HG02973 (cell line): ENCODE results near the gene TMEM14A.
"Not testable (repeated sequence)": the region's sequence is repeated elsewhere in the genome, so short reads cannot be mapped to it uniquely, and the experiment has no call there.

Experiments used
- ATAC-seq: cut with Tn5 transposase; IDR thresholded peaks from one replicate; pipeline ENCODE4 v1.9.1; 2021; ENCODE audit warnings: moderate library complexity; ENCODE audit not compliant: unreplicated experiment

The TMEM14A gene

GRCh38 chr6:52694404-52694803 lies 23.5 kb downstream of the TMEM14A start:
- ATAC-seq = no peak

GRCh38 chr6:52696418-52696817 lies 25.5 kb downstream of the TMEM14A start:
- ATAC-seq = no peak

GRCh38 chr6:52697903-52698302 lies 27.0 kb downstream of the TMEM14A start:
- ATAC-seq = no peak

GRCh38 chr6:52704060-52704459 lies 33.1 kb downstream of the TMEM14A start:
- no peak for ATAC-seq

- ATAC-seq = not testable (repeated sequence)
Measured at GRCh38 chr6:52704781-52705502, 34.0 kb downstream of the TMEM14A start.

- ATAC-seq = no peak
Measured at GRCh38 chr6:52706001-52706400, 35.1 kb downstream of the TMEM14A start.

DNA sequence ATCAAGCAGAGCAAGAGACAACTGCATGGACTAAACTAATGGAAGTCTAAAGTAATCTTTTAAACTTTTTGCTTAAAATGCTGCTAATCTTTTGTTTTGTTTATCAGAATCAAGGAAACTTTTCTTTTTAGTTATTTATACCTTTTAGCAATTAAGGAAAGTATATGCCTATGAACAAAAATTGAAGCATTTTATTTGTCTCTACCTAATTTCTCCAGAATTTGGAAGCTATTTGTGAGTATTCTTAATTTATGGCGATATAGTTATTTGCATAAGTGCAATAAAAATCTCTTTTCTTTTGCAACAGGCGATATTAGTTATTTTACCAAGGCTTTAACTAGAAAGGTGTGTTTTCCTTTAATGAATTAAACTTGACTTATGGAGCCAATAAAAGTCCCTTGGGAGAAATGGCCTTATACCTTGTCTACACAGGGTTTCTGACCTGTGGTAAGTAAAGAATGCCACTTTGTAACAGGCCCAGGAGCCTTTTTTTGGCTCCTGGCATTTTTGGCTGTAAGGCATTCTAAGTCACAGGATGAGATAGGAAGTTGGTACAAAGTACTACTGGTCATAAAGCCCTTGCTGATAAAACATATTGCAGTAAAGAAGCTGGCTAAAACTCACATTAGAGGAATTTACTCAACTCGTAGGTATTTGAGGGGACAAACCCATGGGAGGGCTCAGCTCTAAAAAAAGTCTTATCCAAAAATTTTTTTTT lies 37.2 kb downstream of the TMEM14A start:
- ATAC-seq = no peak

GRCh38 chr6:52712136-52712535 lies 41.2 kb downstream of the TMEM14A start:
- ATAC-seq = no peak

DNA sequence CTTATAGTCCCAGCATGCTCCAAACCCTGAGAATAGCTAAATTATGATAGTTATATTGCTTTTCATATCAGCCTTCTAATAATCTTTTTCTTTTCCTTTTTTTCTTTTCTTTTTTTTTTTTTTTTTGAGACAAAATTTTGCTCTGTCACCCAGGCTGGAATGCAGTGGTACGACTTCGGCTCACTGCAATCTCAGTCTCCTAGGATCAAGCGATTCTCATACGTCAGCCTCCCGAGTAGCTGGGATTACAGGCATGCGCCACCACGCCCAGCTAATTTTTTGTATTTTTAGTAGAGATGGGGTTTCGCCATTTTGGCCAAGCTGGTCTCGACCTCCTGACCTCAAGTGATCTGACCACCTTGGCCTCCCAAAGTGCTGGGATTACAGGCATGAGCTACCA lies 43.8 kb downstream of the TMEM14A start:
- ATAC-seq = not testable (repeated sequence)

DNA sequence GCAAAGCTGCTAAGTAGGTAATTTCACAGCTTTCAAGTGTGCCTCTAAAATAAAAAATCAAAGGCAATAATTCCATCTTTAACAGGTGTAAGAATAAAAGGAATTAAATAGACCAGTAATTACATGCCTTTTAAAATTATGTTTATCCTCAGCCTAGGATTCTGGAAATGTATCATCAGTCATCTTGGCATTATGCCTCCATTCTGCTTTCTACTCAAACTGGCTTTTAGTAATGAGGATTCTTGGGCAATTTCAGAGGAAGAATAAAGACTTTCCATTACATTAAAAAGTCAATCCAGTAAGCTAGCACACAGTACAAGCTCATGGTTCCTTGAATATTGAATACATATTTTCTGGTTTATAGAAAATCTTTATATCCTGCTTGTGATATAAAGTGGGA lies 47.6 kb downstream of the TMEM14A start:
- no peak for ATAC-seq

DNA sequence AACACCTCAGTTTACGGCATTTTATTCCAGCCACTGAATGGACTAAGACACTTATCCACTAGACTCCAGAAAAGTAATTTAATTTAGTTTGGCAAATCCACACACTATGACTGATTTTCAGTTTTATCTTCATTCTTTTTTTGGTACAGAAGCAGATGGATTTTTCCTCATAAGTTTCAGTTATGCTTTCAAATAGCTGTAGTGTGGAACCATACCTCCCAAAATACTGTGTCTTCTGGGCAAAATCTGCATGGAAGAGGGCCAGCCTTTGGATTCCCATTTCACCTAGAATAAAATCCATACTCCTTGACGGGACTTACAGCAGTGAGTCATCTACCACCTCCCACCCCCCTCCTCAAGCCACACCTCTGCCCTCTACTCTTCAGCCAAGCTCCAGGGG lies 49.4 kb downstream of the TMEM14A start:
- ATAC-seq = no peak

- no peak for ATAC-seq
Measured at GRCh38 chr6:52724042-52724405, 53.1 kb downstream of the TMEM14A start.

DNA sequence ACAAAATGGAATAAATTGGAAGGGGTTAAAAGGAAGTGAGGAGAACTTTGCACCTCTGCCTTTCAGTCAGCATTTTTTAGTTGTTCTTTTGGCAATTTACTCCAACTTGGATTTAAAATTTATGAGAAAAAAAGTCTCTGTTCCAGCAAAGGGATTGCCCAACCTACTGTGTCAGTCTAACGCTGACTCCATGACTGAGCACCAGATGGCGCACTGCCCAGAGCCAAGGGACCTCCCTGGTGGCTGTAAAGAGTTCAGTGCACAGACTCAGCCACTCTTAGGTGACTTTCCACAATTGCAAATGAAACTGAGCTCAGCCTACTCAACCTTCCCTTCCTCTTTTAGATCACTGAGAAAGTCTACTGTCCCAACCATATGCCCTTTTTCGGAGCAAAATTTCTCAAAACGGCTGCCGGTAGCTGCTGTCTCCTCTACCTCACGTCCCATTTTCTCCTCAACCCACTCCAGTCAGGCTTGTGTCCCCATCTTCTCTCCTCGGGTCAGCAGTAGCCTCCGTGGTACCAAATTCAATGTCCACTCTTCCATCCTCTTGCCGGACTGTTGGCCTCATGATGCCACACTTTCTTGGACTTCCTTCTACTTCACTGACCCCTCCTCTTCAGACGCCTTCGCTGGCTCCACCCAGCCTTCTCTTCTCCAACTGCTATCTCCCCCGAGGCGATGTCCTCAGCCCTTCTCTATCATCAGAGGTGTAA lies 53.7 kb downstream of the TMEM14A start:
- peak; percentile 99 for ATAC-seq

DNA sequence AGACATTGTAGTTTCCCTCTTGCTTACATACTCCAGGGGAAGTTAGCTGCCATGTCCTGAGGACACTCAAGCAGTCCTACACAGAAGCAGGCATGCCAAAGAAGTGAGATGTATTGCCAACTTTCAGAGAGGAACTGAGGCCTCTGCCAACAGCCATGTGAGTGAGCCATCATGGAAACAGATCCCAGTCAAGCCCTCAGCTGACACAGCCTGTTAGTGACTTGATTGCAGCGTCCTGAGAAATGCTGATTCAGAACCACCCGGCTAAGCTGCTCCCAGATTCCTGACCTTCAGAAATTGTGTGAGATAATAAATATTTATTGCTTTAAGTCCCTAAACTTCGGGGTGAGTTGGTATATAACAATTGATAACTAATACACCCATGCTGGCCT lies 54.2 kb downstream of the TMEM14A start:
- ATAC-seq = no peak

- ATAC-seq = no peak
Measured at GRCh38 chr6:52725535-52726192, 54.8 kb downstream of the TMEM14A start.

- no peak for ATAC-seq
Measured at GRCh38 chr6:52726193-52726542, 55.3 kb downstream of the TMEM14A start.

DNA sequence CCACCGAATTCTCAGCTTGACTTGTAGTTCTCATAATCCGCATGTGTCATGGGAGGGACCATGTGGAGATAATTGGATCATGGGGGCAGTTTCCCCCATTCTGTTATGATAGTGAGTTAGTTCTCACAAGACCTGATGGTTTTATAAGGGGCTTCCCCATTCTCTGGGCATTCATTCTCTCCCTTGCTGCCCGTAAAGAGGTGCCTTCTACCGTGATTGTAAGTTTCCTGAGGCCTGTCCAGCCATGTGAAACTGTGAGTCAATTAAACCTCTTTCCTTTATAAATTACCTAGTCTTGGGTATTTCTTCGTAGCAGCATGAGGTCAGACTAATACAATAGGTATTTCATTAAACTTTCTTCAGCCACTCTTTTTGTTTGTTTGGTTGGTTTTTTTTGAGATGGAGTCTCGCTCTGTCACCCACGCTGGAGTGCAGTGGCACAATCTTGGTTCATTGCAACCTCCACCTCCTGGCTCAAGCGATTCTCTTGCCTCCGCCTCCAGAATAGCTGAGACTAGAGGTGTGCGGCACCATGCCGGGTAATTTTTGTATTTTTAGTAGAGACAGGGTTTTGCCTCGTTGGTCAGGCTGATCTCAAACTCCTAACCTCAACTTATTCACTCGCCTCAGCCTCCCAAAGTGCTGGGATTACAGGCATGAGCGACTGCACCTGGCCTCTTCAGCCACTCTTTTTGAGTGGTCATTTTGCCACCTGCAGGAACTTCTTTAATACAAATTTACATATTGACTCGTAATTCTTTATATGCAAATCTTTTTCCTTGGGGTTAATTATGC lies 56.0 kb downstream of the TMEM14A start:
- no peak for ATAC-seq

DNA sequence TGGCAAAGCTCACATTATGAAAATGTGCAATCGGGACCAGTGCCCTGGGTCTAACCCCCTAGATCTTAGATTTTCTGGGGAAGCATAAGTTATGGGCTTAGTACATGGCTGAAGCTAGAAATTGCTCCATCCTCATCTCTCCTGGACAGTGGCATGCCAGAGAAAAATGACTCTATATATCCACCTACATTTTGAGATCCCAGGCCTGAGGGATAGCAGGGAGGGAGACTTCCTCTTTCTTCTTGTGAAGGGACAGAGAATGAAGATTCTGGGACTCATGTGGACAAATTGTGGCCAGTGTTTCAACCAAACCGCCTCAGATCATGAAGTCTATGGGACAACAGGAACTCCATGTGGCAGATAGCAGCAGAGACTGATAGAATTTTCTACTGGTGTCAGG lies 57.0 kb downstream of the TMEM14A start:
- ATAC-seq = no peak

GRCh38 chr6:52728394-52728793 lies 57.5 kb downstream of the TMEM14A start:
- no peak for ATAC-seq

DNA sequence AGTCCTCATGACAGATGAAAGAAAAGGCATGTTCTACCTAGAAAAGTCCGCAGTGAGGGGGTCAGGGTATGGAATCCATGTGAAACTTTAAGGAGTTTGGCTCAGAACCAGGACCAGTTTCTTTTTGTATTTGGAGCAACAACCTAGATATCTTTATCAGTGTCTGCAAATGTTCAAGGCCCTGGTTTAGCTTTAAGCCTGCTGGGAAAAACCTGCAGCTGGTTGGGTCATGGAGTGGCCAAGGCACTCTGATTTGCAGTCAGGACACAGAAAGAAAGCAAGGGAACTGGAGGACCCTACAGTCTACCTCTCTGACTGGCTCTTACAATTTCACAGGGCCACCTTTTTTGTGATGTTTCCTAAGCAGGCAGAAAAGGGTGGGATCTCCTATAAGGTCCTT lies 58.7 kb downstream of the TMEM14A start:
- ATAC-seq = no peak

GRCh38 chr6:52731719-52732118 lies 60.8 kb downstream of the TMEM14A start:
- no peak for ATAC-seq
